ENCODE data around the gene TRIM41. TPM values are rescaled to one million over a fixed set of nuclear protein-coding genes. Genes with fewer than 3 reads are reported as not detected.

The TRIM41 gene
- total and polyA plus RNA-seq, 9 of the 15 experiments (the other 6 are each of a cell fraction or from before 2014, with no cell fraction given): 1.8 to 47.6 (median 20.9) TPM

- no peak for TF ChIP-seq PATZ1 (CRISPR knock-in tag; IDR thresholded peaks at IDR 0.05; ENCODE audit: borderline replicate concordance)
- TF ChIP-seq CREB3 (tag; conservative IDR thresholded peaks at IDR 0.05; ENCODE audit: low read depth): no peak
- TF ChIP-seq SMARCA5 (IDR thresholded peaks at IDR 0.05): 0 out of 2 replicates have a peak, but pooled peaks have one; percentile 70
- TF ChIP-seq ATF3 (IDR thresholded peaks at IDR 0.05): no peak
- no peak for TF ChIP-seq ATF3 (CRISPR knock-in tag; conservative IDR thresholded peaks at IDR 0.05)
Observed at GRCh38 chr5:181223729-181224389, 778 bp downstream of the TRIM41 start (continued).

All from K562 (cell line).